ENCODE data around the gene SUCLG2.

GRCh38 chr3:67415511-67415910 is 238.9 kb downstream of the SUCLG2 start:
- TF ChIP-seq SPI1 (IDR thresholded peaks at IDR 0.05; ENCODE audit: borderline replicate concordance, insufficient read depth, low read depth, low read length): no peak
- TF ChIP-seq SP1 (IDR thresholded peaks at IDR 0.05; ENCODE audit: low read depth, low read length): no peak
- TF ChIP-seq TCF7 (IDR thresholded peaks at IDR 0.05; ENCODE audit: borderline replicate concordance): no peak
- TF ChIP-seq CTCF (IDR thresholded peaks at IDR 0.05 in 2 of 3, conservative IDR thresholded peaks at IDR 0.05 in 1 of 3; ENCODE audit: control insufficient read depth in 2 of 3, extremely low read depth in 1 of 3, insufficient read depth in 1 of 3, low read depth in 3 of 3, low read length in 3 of 3): no peak
- TF ChIP-seq TARDBP (IDR thresholded peaks at IDR 0.05; ENCODE audit: borderline replicate concordance): no peak
- TF ChIP-seq RFX5 (IDR thresholded peaks at IDR 0.05; ENCODE audit: low read depth, low read length): no peak
